ENCODE results near the gene CAMK1D.

GRCh38 chr10:12691596-12691995 lies 342.2 kb downstream of the CAMK1D start:
- TF ChIP-seq CTCF (IDR thresholded peaks at IDR 0.05) (no peak), POLR2AphosphoS5 (IDR thresholded peaks at IDR 0.05) (no peak)

Measured in breast epithelium (tissue), 3 donors.